GM21723 (cell line): Measurements from ENCODE around the gene IL19.
"Not testable (repeated sequence)": the region's sequence is repeated elsewhere in the genome, so short reads cannot be mapped to it uniquely, and the experiment has no call there.

Source experiments
- ATAC-seq: cut with Tn5 transposase; IDR thresholded peaks from one replicate; pipeline ENCODE4 v1.9.1; 2021; ENCODE audit warnings: mild to moderate bottlenecking, moderate library complexity; ENCODE audit not compliant: unreplicated experiment

Gene IL19

DNA sequence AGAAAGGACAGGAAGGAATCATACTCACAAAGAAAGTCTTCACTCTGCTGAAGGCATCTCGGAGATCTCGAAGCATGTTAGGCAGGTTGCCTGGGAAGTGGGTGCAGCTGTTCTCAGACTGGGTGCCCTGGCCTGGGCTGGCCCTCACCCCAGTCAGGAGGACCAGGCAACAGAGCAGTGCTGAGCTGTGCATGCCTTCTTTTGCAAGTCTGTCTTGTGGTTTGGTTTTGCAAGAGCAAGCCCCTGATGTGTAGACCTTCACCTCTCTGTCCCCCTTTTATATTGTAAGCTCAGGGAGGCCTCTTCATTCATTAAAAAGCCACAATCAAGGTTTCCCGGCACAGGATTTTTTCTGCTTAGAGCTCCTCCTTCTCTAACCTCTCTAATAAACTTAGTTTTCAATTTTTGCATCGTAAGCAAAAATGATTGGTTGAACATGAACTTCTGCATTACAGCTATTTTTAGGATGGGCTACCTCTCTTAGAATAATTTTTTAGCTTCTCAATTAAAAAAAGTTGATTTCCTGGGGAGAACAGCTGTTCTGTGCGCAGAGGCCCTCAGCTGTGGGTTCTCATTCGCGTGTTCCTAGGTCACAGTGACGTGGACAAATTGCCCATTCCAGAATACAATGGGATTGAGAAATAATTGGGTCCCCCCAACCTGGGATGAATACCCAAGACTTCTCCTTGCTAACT, 1.8 kb downstream of the IL19 start, which contains the start of gene IL10:
TSS of gene IL10 (minus strand) at position 252 of the 695 bp plus-strand sequence. CDS start at position 193, 59 bp downstream.
- ATAC-seq = no peak

DNA sequence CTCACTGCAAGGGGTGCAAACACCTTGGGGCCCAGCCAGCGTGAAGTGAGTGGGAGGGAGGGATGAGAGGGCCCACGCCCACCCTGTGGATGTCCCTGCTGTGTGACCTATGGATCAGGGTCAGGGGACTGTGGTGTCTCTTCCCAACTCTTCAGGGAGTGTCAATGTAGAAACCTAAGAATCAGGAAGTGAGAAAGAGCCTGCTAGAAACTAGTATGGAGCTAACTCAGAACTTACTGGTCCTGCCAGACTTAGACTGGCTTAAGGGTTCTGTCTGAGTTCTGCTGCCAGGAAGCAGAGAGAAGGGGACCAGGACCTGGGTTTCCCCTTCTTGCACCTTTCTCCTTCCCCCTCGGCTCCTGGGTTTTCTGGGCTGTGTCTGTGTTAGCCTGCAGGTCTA, 3.5 kb downstream of the IL19 start:
- ATAC-seq = no peak

DNA sequence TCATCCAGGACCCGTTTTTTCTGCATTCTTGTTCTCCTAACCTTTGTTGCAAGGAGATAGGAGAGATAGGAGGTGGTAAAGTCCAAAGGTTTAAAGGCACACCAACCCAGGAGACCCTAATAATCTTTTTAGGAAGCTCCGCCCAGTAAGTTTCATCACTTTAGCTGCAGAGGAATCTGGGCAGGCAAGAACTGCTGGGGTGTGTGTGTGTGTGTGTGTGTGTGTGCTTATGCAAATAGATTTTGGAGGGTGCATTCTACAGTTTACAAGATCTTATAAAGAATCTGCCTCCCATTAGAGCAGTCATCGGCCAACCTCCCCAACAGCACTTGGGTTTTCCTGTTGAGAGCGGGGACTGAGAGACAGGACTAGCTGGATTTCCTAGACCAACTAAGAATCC, 5.7 kb downstream of the IL19 start:
- no peak for ATAC-seq

DNA sequence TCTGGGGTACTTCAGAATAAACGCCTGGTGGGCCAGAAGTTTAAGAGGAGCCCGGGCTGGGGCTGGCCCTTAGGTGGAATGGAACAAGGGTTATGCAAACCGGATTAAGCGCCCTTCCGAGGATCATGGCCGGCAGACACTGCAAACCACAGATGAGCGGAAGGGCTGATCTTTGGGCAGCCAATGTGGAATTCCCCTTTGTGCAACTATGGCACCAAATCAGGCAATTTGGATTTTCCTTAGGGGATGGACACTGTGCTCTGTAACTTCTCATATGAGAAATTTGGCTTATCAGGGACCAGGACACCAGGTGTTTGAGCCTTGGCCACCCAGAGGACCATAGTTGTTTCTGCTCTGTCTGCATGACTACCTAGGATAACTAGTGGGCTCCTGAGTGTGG, 7.5 kb downstream of the IL19 start:
- no peak for ATAC-seq

- not testable (repeated sequence) for ATAC-seq
Observed at GRCh38 chr1:206778911-206779310, 8.3 kb downstream of the IL19 start.

DNA sequence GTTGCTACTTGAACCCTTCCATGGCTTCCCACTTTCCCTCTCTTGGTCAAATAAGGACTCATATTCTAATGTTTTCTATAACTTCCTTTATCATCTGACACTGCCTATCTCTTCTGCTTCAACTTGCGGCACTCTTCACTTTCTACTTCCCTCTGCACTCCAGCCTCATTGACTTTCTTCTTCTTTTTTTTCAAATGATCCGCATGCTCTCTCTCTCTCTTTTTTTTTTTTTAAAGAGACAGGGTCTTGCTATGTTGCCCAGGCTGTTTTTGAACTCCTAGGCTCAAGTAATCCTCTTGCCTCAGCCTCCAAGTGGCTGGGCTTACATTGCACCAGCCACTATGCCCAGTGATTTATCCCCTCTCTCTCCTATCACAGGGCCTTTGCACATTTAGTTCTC, 9.1 kb downstream of the IL19 start:
- ATAC-seq = no peak

DNA sequence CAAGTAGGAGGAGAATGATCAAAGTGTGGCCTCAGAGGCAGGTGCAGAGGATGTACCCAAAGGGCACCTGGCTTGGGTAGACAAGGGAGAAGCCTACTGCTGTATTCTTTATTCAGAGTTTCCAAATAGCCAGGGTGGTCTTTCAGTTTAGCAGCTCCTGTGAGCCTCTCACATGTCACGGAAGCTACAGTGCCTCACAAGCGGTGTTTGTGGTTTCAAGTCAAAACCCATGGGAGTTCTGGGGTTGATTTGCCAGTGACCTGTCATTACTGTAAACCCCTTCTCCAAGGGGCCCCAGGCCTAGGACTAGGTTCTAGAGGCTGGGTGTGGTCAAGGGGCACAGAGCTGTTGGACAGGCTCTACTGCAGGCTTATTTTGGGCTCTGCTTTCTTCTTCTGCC, 11.9 kb downstream of the IL19 start:
- ATAC-seq = peak; percentile 58

- ATAC-seq = no peak
Observed at GRCh38 chr1:206783506-206783905, 12.9 kb downstream of the IL19 start.

DNA sequence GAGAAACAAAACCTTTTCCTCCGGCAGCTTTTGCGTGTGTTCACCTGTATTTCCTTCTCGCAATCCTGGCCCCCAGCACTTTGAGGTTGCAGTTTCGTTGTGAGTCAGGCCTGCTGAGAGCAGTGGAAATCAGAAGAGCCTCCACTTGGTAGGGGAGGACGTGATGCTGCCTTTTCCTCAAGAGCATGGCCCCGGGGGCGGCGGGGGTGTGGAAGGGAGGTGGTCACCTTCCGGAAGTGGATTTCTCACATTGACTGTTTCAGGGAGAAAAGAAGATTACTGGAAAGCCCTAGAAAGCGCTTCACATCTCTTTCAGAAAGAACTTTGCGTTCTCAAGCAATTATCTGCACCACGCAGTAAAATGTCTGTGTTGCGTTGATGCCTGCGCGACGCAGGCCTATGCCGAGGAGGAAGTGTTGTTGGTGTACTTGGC, 13.9 kb downstream of the IL19 start:
- peak; percentile 71 for ATAC-seq

DNA sequence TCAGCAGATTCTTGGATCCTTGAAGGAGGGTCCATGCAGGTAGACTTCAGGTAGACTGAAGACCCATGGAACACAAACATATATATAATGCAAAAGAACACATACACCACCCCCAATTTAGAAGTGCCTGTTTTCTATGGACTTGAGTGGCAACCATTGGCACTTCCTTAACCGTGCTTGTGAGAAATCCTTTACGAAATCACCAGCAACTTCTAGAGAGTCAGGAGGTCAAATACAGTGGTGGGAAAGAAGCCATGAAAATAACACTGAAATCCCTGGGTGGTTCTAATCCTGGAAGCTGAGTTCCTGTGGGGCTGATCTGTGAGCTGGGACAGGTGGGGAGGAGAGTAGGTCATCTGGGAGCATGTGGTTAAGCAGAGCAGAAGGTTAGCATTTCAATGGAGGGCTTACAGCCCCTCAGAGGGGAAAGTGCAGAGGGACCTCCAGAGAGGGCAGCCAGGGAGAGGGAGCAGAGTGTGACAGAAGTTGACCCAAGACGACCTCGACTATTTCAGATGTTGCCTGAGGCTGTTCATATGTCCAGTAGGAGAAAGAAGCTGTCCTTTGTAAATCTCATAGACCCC, 14.7 kb downstream of the IL19 start:
- no peak for ATAC-seq

DNA sequence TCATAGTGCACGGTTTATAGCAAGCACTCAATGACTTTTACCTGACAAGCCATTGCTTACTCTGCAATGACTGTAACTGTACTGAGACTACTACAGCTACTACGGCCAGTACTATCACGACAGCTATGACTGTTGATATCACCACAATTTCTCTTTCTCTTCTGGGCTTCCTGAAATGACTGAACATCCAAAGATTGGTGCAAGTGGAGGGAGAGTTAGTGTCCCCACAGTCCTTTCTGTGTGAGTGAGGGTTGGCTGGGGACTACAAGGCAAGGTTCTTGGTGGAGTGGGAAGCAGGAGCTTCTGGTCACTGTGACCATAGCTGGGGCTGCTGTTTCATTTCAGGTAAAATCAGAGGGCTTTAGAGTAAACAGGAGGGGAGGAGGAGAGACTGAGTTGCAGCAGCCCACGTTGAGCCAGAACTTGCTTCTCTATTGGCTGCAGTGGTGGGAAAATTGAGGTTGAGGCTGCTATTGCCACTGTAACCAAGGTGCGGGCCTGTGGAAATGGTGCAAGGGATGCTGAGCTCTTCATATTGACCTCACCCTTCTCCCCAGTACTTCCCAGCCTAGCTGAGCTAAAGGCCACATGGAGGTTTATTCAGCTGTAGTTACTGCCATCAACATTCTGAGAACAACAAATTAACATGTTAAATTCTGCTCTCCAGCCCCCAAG, 15.8 kb downstream of the IL19 start:
- ATAC-seq = no peak

DNA sequence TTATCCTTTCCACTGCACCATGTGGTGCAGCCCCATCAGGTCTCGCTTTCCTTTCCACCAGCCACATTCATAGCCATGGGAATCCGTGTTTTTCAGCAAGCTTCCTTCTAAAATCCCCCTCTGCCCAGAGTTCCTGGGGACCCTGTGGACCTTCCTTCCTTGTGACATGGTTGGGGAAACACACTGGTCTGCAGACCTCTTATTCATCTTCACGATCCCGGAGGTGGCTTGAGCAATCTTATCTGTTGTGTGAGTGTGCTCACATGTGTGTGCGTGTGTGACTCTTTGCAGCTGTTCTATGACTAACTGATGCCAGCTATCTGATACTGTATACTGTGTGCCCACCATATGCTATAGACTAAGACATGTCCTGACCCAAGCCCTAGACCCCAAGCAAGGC, 17.3 kb downstream of the IL19 start:
- no peak for ATAC-seq

DNA sequence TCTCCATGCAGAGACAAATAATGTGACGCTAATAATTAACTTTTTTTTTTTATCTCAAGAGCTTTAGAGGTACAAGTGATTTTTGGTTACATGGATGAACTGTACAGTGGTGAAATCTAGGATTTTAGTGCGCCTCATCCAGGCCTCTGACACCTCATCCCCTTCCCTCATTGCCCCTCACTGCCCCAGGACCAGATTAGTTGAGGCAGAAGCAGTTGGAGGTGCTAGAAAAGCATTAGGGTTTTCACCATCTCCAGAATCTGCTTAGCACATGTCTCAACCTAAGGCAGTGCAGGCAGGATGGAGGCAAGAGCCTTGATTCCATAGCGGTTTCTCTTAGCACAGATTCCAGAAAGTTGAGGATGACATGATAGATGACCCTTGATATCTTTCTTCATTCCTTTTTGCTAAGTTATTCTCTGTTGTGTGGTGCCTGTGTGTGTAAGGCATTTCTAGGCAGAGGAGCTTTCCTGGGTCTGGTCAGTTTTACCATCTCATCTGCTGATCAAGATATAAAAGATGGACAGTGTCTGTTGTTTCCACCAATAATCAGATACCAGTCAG, 18.0 kb downstream of the IL19 start:
- ATAC-seq = no peak

DNA sequence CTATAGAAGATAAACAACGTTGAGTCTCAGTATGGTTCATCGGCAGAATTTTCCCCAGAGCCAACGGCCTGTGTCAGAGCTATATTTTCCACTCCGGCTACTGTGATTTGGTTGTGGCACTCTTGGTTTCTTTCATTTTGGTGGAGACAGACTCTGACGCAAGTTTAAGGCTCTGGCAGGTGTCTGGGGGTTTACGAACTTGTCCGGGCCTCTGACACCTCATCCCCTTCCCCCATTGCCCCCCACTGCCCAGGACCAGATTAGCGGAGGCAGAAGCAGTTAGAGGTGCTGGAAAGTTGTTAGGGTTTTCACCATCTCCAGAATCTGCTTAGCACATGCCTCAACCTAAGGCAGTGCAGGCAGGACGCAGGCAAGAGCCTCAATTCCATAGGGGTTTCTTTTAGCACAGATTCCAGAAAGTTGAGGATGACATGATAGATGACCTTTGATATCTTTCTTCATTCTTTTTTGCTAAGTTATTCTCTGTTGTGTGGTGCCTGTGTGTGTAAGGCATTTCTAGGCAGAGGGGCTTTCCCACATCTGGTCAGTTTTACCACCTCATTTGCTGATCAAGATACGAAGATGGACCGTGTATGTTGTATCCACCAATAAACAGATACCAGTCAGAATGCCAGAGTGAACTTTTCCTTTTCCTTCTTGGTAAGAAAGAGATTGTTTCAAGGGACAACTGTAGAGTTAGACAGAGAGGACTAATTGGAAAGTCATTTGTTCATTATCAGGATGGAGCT, 20.1 kb downstream of the IL19 start:
- ATAC-seq = no peak

DNA sequence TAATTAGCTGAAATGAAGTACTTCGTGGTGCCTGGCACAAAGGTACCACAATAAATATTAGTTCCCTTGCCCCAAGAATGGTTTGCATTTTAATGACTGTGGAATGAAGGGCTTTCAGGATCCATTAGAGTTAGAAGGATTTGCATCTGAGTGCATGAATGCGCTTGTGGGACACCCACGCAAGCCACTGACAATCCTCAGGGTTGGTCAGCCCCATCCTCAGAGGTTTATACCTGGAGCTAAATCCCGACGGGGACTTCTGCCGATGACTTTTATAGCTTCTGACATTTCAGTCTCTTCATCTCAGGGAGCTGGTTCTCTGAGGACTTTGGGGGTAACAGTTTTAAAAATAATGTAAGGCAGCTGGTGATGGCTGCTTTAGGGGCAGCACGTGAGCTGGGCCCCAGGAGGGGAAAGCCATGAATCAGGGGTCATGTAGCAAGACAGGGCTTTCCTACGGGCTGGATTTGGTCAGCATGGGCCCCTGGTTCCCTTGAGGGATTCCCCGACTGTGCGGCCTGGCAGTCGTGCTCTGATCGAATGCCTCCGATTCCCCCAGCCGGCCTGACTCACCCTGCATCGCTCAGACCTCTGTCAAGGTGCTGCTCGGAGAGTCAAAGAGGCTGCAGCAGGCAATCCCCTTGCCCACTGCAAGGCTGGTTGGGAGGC, 22.5 kb downstream of the IL19 start:
- peak; percentile 46 for ATAC-seq

GRCh38 chr1:206793620-206794019, 23.0 kb downstream of the IL19 start:
- ATAC-seq = no peak

DNA sequence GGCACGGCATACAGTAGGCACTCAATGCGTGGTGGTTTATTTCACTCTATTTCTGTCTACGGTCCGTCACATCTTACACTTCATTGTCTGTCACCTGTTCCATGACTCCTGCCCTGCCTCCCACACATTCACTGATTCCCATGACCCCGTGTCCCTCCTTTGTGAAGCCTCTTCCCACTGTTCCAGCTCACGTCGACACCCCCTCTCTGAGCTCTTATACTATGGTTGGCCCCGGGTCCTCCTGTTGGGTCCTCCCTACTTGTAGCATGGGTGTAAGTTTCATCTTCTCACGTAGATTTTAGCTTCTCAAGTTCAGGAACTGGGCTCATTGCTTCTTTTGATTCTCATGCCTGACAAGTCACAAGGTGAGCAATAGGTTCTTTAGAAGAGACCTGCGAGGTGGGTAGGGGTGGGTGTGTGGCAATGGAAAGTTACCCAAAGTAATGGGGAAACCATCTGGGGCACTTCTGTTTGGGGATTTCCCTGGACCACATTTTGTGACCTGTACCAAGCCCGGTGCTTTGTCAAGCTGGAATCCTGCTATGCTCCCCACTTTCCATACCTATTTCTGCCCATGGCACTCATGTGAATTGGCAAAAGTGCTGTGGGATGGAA, 23.8 kb downstream of the IL19 start:
- no peak for ATAC-seq

DNA sequence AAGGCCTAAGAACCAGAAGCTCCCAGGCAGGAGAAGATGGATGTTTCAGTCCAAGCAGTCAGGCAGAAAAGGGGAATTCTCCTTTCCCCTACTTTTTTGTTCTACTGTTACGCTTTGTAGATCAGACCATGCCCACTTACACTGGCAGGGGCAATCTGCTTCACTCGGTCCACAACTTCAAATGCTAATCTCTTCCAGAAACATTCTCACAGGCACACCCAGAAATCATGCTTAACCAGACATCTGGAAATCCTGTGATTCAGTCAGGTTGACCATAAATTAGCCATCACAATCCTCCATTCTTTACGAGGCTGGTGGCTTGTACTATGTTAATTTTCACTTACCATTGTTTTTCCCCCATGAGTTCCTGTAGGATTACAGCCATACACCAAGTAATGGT, 25.5 kb downstream of the IL19 start:
- no peak for ATAC-seq

GRCh38 chr1:206796981-206797402, 26.4 kb downstream of the IL19 start:
- no peak for ATAC-seq
